Dedifferentiated amniotic fluid mesenchymal stem cell (primary cell): ENCODE results near the gene ACBD4.

Source experiments
- DNase-seq: peaks from one replicate; pipeline ENCODE4 v3.0.0-alpha.2; 2016; ENCODE audit errors: extremely low spot score

ACBD4 gene

GRCh38 chr17:45155483-45155882, 20.0 kb downstream of the ACBD4 start:
- DNase-seq = no peak

GRCh38 chr17:45156242-45156641, 20.8 kb downstream of the ACBD4 start:
- no peak for DNase-seq

- DNase-seq = peak; percentile 46
Measured at GRCh38 chr17:45160447-45161287, 25.2 kb downstream of the ACBD4 start.

- DNase-seq = peak; percentile 100
Measured at GRCh38 chr17:45161288-45162024, 26.0 kb downstream of the ACBD4 start, which contains the start of gene HEXIM2. Gene HEXIM2, plus strand, starts transcription at chr17:45161875. Its CDS starts 919 bp downstream, at chr17:45162794.

- DNase-seq = peak; percentile 7
Measured at GRCh38 chr17:45162025-45162687, 26.7 kb downstream of the ACBD4 start.

- DNase-seq = no peak
Measured at GRCh38 chr17:45164734-45165269, 29.3 kb downstream of the ACBD4 start.

- DNase-seq = peak; percentile 12
Measured at GRCh38 chr17:45168991-45169752, 33.7 kb downstream of the ACBD4 start.

- no peak for DNase-seq
Measured at GRCh38 chr17:45170280-45170930, 34.9 kb downstream of the ACBD4 start.

- peak; percentile 84 for DNase-seq
Measured at GRCh38 chr17:45170931-45171337, 35.4 kb downstream of the ACBD4 start.

- no peak for DNase-seq
Measured at GRCh38 chr17:45171338-45172231, 36.1 kb downstream of the ACBD4 start.

- DNase-seq = no peak
Measured at GRCh38 chr17:45172232-45172540, 36.7 kb downstream of the ACBD4 start.

- DNase-seq = no peak
Measured at GRCh38 chr17:45172541-45173286, 37.2 kb downstream of the ACBD4 start.

GRCh38 chr17:45175759-45176115, 40.2 kb downstream of the ACBD4 start:
- no peak for DNase-seq

- no peak for DNase-seq
Measured at GRCh38 chr17:45177563-45177962, 42.1 kb downstream of the ACBD4 start.

- DNase-seq = no peak
Measured at GRCh38 chr17:45184144-45184543, 48.7 kb downstream of the ACBD4 start.

- no peak for DNase-seq
Measured at GRCh38 chr17:45186801-45187354, 51.4 kb downstream of the ACBD4 start.

GRCh38 chr17:45189009-45189408, 53.5 kb downstream of the ACBD4 start:
- no peak for DNase-seq

GRCh38 chr17:45190503-45191255, 55.2 kb downstream of the ACBD4 start:
- DNase-seq = no peak
